ENCODE data around the gene HECA.
"Not testable (repeated sequence)": the region's sequence is repeated elsewhere in the genome, so short reads cannot be mapped to it uniquely, and the experiment has no call there.

Gene HECA

GRCh38 chr6:139135578-139136545, 982 bp downstream of the HECA start:
- DNase-seq = no peak

GRCh38 chr6:139137706-139138105, 2.8 kb downstream of the HECA start:
- no peak for DNase-seq

GRCh38 chr6:139140854-139141253, 6.0 kb downstream of the HECA start:
- DNase-seq = not testable (repeated sequence)

GRCh38 chr6:139142262-139142661, 7.4 kb downstream of the HECA start:
- DNase-seq = no peak

- DNase-seq = no peak
Measured at GRCh38 chr6:139143111-139143510, 8.2 kb downstream of the HECA start.

GRCh38 chr6:139144490-139145085, 9.7 kb downstream of the HECA start:
- DNase-seq = no peak

GRCh38 chr6:139145661-139146060, 10.8 kb downstream of the HECA start:
- DNase-seq = no peak

- no peak for DNase-seq
Measured at GRCh38 chr6:139146317-139146726, 11.4 kb downstream of the HECA start.

GRCh38 chr6:139147628-139148027, 12.7 kb downstream of the HECA start:
- no peak for DNase-seq

GRCh38 chr6:139148557-139149235, 13.8 kb downstream of the HECA start:
- no peak for DNase-seq

- DNase-seq = no peak
Measured at GRCh38 chr6:139149383-139149782, 14.5 kb downstream of the HECA start.

- no peak for DNase-seq
Measured at GRCh38 chr6:139150920-139151319, 16.0 kb downstream of the HECA start.

- no peak for DNase-seq
Measured at GRCh38 chr6:139151425-139152087, 16.7 kb downstream of the HECA start.

GRCh38 chr6:139152088-139152891, 17.4 kb downstream of the HECA start:
- DNase-seq = no peak

GRCh38 chr6:139152892-139153271, 18.0 kb downstream of the HECA start:
- no peak for DNase-seq

- no peak for DNase-seq
Measured at GRCh38 chr6:139153855-139154254, 19.0 kb downstream of the HECA start.

- no peak for DNase-seq
Measured at GRCh38 chr6:139154881-139155547, 20.1 kb downstream of the HECA start.

GRCh38 chr6:139156102-139156501, 21.2 kb downstream of the HECA start:
- no peak for DNase-seq

- DNase-seq = no peak
Measured at GRCh38 chr6:139156551-139156950, 21.7 kb downstream of the HECA start.

GRCh38 chr6:139157086-139157485, 22.2 kb downstream of the HECA start:
- DNase-seq = not testable (repeated sequence)

GRCh38 chr6:139159016-139159415, 24.1 kb downstream of the HECA start:
- no peak for DNase-seq

- no peak for DNase-seq
Measured at GRCh38 chr6:139161169-139161568, 26.3 kb downstream of the HECA start.
